H1 (cell line): ENCODE results near the gene TTC23. TPM values are rescaled to one million over a fixed set of nuclear protein-coding genes. Genes with fewer than 3 reads are reported as not detected.

Source experiments
- CTCF ChIA-PET: fragments of 300-600 bp; sonication (Branson Sonifier 250); formaldehyde crosslinking; loops from one replicate; lab custom pipeline; 2021; ENCODE audit not compliant: partially characterized antibody; lab: Charles Lee
- POLR2A ChIA-PET: fragments of 300-600 bp; sonication (Branson Sonifier 250); formaldehyde crosslinking; loops from one replicate; lab custom pipeline; 2021; ENCODE audit warnings: inconsistent platforms; ENCODE audit not compliant: partially characterized antibody; lab: Charles Lee
- DNase-seq, 2 experiments: peaks; one replicate each; pipeline versions ENCODE4 v3.0.0 to v3.0.0-alpha.2; 2010 to 2022; ENCODE audit warnings: low spot score in 2 of 2, low read depth in 1 of 2, mixed read lengths in 1 of 2
- FAIRE-seq: peaks from 2 replicates; lab custom pipeline; 2011; peaks lifted over from hg19 to GRCh38; lab: Jason Lieb, UNC
- H2AFZ ChIP-seq: 2 replicates; pipeline ENCODE4 v1.8.1; 2012; ENCODE audit warnings: low read length, inconsistent platforms
- H2AK5ac ChIP-seq: 2 replicates; pipeline ENCODE4 v1.6.1; 2013; ENCODE audit warnings: low read depth, low read length
- H2BK120ac ChIP-seq: replicated peaks from 2 replicates; pipeline ENCODE3; 2013; ENCODE audit warnings: low read depth, low read length, inconsistent platforms
- H2BK12ac ChIP-seq: 2 replicates; pipeline ENCODE4 v1.6.1; 2013; ENCODE audit warnings: low read depth, low read length
- H2BK15ac ChIP-seq: 2 replicates; pipeline ENCODE4 v1.6.1; 2013; ENCODE audit warnings: low read length
- H2BK20ac ChIP-seq: 2 replicates; pipeline ENCODE4 v1.6.1; 2013; ENCODE audit warnings: low read length
- H2BK5ac ChIP-seq: 2 replicates; pipeline ENCODE4 v1.6.1; 2013; ENCODE audit warnings: low read depth, low read length
- H3K14ac ChIP-seq: 2 replicates; pipeline ENCODE4 v1.6.1; 2013; ENCODE audit warnings: inconsistent platforms; ENCODE audit not compliant: insufficient read length
- H3K18ac ChIP-seq: 2 replicates; pipeline ENCODE4 v1.6.1; 2013; ENCODE audit warnings: low read length; ENCODE audit errors: extremely low read depth
- H3K23ac ChIP-seq: 2 replicates; pipeline ENCODE4 v1.6.1; 2013; ENCODE audit warnings: inconsistent platforms; ENCODE audit not compliant: insufficient read length
- H3K23me2 ChIP-seq: 2 replicates; pipeline ENCODE4 v1.6.1; 2013; ENCODE audit warnings: low read depth, low read length
- H3K27ac ChIP-seq: 2 replicates; pipeline ENCODE4 v1.6.1; 2011; ENCODE audit warnings: low read depth, low read length, inconsistent platforms
- H3K27me3 ChIP-seq, 4 experiments: replicated peaks in 1 of 4; 1 replicate in 1 of 4; 2 replicates in 3 of 4; pipeline versions ENCODE4 v1.6.1 to v1.8.1; 2011 to 2013; ENCODE audit warnings: low read length in 3 of 4, mild to moderate bottlenecking in 3 of 4, inconsistent platforms in 2 of 4, mixed read lengths in 2 of 4, moderate library complexity in 1 of 4; ENCODE audit not compliant: control insufficient read depth in 3 of 4, insufficient read depth in 3 of 4; ENCODE audit errors: extremely low read depth in 1 of 4
- H3K36me3 ChIP-seq, 4 experiments: 2 replicates each; pipeline versions ENCODE4 v1.6.1 to v1.8.1; 2011 to 2013; ENCODE audit warnings: mild to moderate bottlenecking in 4 of 4, low read length in 3 of 4, moderate library complexity in 2 of 4, control low read depth in 1 of 4, inconsistent platforms in 1 of 4; ENCODE audit not compliant: insufficient read depth in 4 of 4, control insufficient read depth in 2 of 4
- H3K4ac ChIP-seq: replicated peaks from 2 replicates; pipeline ENCODE3; 2013; ENCODE audit warnings: low read length, low read depth, mixed read lengths, inconsistent platforms; ENCODE audit not compliant: insufficient read length
- H3K4me1 ChIP-seq, 4 experiments: replicated peaks in 1 of 4; 1 replicate in 1 of 4; 2 replicates in 3 of 4; pipeline versions ENCODE4 v1.6.1 to v1.8.1; 2011 to 2013; ENCODE audit warnings: low read length in 3 of 4, inconsistent platforms in 2 of 4, mixed read lengths in 1 of 4; ENCODE audit not compliant: insufficient read depth in 4 of 4, control insufficient read depth in 3 of 4
- H3K4me2 ChIP-seq, 2 experiments: 2 replicates each; pipeline versions ENCODE4 v1.6.1 to v1.8.1; 2011 to 2013; ENCODE audit warnings: low read depth in 2 of 2, low read length in 2 of 2, control low read depth in 1 of 2, inconsistent platforms in 1 of 2, mild to moderate bottlenecking in 1 of 2; ENCODE audit not compliant: insufficient read depth in 1 of 2
- H3K4me3 ChIP-seq, 4 experiments: fragments of 200-600, 300-600 bp in 1 of 4; sonication (generic), shearing (Covaris generic), sonication (Bioruptor Twin) in 1 of 4; 2 replicates each; pipeline versions ENCODE4 v1.5.1 to v1.8.1; 2011 to 2016; ENCODE audit warnings: low read length in 4 of 4, low read depth in 3 of 4, control low read depth in 2 of 4, inconsistent platforms in 2 of 4, mild to moderate bottlenecking in 2 of 4, mixed read lengths in 1 of 4, moderate library complexity in 1 of 4; ENCODE audit not compliant: insufficient read depth in 2 of 4; ENCODE audit errors: extremely low read depth in 1 of 4
- H3K56ac ChIP-seq: replicated peaks from 2 replicates; pipeline ENCODE3; 2013; ENCODE audit warnings: low read depth, mild to moderate bottlenecking, mixed read lengths, low read length, inconsistent platforms; ENCODE audit not compliant: insufficient read length
- H3K79me1 ChIP-seq: 2 replicates; pipeline ENCODE4 v1.6.1; 2013; ENCODE audit warnings: low read depth, low read length, control low read depth
- H3K79me2 ChIP-seq, 2 experiments: 2 replicates each; pipeline versions ENCODE4 v1.6.1 to v1.8.1; 2012 to 2013; ENCODE audit warnings: low read length in 2 of 2, mild to moderate bottlenecking in 2 of 2, inconsistent platforms in 1 of 2; ENCODE audit not compliant: insufficient read depth in 2 of 2, control insufficient read depth in 1 of 2
- H3K9ac ChIP-seq, 4 experiments: replicated peaks in 1 of 4; 1 replicate in 1 of 4; 2 replicates in 3 of 4; pipeline versions ENCODE4 v1.6.1 to v1.8.1; 2011 to 2013; ENCODE audit warnings: low read depth in 3 of 4, low read length in 3 of 4, control low read depth in 2 of 4, mild to moderate bottlenecking in 2 of 4, moderate library complexity in 2 of 4, inconsistent platforms in 1 of 4; ENCODE audit errors: extremely low read depth in 1 of 4
- H3K9me3 ChIP-seq, 2 experiments: 2 replicates each; pipeline versions ENCODE4 v1.6.1 to v1.8.1; 2012 to 2013; ENCODE audit warnings: mild to moderate bottlenecking in 2 of 2, moderate library complexity in 2 of 2, control low read depth in 1 of 2, inconsistent platforms in 1 of 2, low read depth in 1 of 2, low read length in 1 of 2, mixed read lengths in 1 of 2; ENCODE audit not compliant: insufficient read depth in 2 of 2
- H4K20me1 ChIP-seq, 2 experiments: replicated peaks in 1 of 2; 2 replicates each; pipeline versions ENCODE3 to v1.8.1; 2011 to 2013; ENCODE audit warnings: inconsistent platforms in 2 of 2, low read length in 2 of 2, mild to moderate bottlenecking in 1 of 2; ENCODE audit not compliant: insufficient read depth in 2 of 2, control insufficient read depth in 1 of 2
- H4K5ac ChIP-seq: 2 replicates; pipeline ENCODE4 v1.6.1; 2013; ENCODE audit warnings: low read length, low read depth, mixed read lengths, inconsistent platforms; ENCODE audit not compliant: insufficient read length
- H4K8ac ChIP-seq: 2 replicates; pipeline ENCODE4 v1.8.0; 2013; ENCODE audit warnings: mild to moderate bottlenecking, moderate library complexity, low read length, inconsistent platforms; ENCODE audit not compliant: insufficient read depth; ENCODE audit errors: extremely low read depth
- H4K91ac ChIP-seq: replicated peaks from 2 replicates; pipeline ENCODE3; 2013; ENCODE audit warnings: low read length, mixed read lengths, inconsistent platforms; ENCODE audit not compliant: insufficient read length
- ASH2L ChIP-seq: fragments of 200-600, 300-600 bp; sonication (generic); IDR thresholded peaks from one replicate; pipeline ENCODE4 v1.7.1; 2017; ENCODE audit warnings: low read length
- CBX8 ChIP-seq: fragments of 300-800, 300-1000 bp; sonication (generic); IDR thresholded peaks from 2 replicates; pipeline ENCODE4 v1.7.1; 2016; ENCODE audit warnings: low read depth, low read length, borderline replicate concordance
- CEBPB ChIP-seq: IDR thresholded peaks from 2 replicates; pipeline ENCODE4 v1.6.1; 2012; ENCODE audit warnings: low read depth, low read length
- CHD2 ChIP-seq: IDR thresholded peaks from 2 replicates; pipeline ENCODE4 v1.6.1; 2012; ENCODE audit warnings: low read length, improper control_type of control experiment
- CTBP2 ChIP-seq: IDR thresholded peaks from 2 replicates; pipeline ENCODE4 v1.7.0; 2011; ENCODE audit warnings: borderline replicate concordance, mild to moderate bottlenecking, moderate library complexity, mixed read lengths, low read length; ENCODE audit not compliant: insufficient read depth, insufficient read length
- KDM1A ChIP-seq: fragments of 200-600, 300-600 bp; sonication (generic); IDR thresholded peaks from 2 replicates; pipeline ENCODE4 v1.7.1; 2016; ENCODE audit warnings: mild to moderate bottlenecking, low read length, borderline replicate concordance
- KDM4A ChIP-seq: IDR thresholded peaks from one replicate; pipeline ENCODE4 v1.7.1; 2012; ENCODE audit warnings: low read depth, mild to moderate bottlenecking, moderate library complexity, low read length, inconsistent platforms; ENCODE audit not compliant: severe bottlenecking
- KDM5A ChIP-seq: fragments of 200-600 bp; IDR thresholded peaks from 2 replicates; pipeline ENCODE4 v1.7.1; 2012; ENCODE audit warnings: mild to moderate bottlenecking, low read length, inconsistent platforms, mixed read lengths
- MAX ChIP-seq: IDR thresholded peaks from 2 replicates; pipeline ENCODE4 v1.6.1; 2012; ENCODE audit warnings: inconsistent platforms
- POLR2AphosphoS5 ChIP-seq: IDR thresholded peaks from 2 replicates; pipeline ENCODE4 v1.6.1; 2011; ENCODE audit warnings: low read depth, low read length
- RAD21 ChIP-seq, 2 experiments: IDR thresholded peaks in 1 of 2; conservative IDR thresholded peaks in 1 of 2; 2 replicates each; pipeline ENCODE4 v1.6.1; 2011; ENCODE audit warnings: low read depth in 2 of 2, low read length in 2 of 2, improper control_type of control experiment in 1 of 2, inconsistent platforms in 1 of 2, mild to moderate bottlenecking in 1 of 2, moderate library complexity in 1 of 2
- RBBP5 ChIP-seq: IDR thresholded peaks from 2 replicates; pipeline ENCODE4 v1.7.1; 2012; ENCODE audit warnings: low read depth, mild to moderate bottlenecking, inconsistent platforms, low read length, moderate library complexity, borderline replicate concordance
- WGBS, 2 experiments: shearing (Covaris generic) in 1 of 2; methylation state at CpG; one replicate each; pipeline versions ENCODE4 v1.1.6 to v1.1.7; 2013 to 2015; ENCODE audit warnings: low lambda C conversion rate in 2 of 2, mixed read lengths in 2 of 2, inconsistent platforms in 1 of 2, low coverage in 1 of 2, missing lambda C conversion rate in 1 of 2; ENCODE audit not compliant: insufficient replicate concordance in 2 of 2, insufficient coverage in 1 of 2, insufficient read length in 1 of 2; ENCODE audit errors: extremely low coverage in 1 of 2, missing lambda C conversion rate in 1 of 2; 5-methylcytosine and 5-hydroxymethylcytosine counted together
- polyA plus RNA-seq, 7 experiments: library from polyadenylated mRNA; depleted of rRNA in 3 of 7; stranded (reverse) in 5 of 7; unstranded in 2 of 7; fragments of >200 nt in 5 of 7; fragments of 200-250 nt in 2 of 7; gene quantifications; 1 replicate in 5 of 7; 2 replicates in 1 of 7; 4 replicates in 1 of 7; pipeline versions ENCODE4 v1.2.1 to v1.2.3, GENCODE V29; 2011 to 2013; ENCODE audit warnings: missing spikeins in 2 of 7, mixed read lengths in 2 of 7
- total RNA-seq: library from RNA; stranded (reverse); fragmentation: NEBNext Ultra II Directional; extraction: Animal tissue kit (Norgen Biotek cat#: 25700); gene quantifications from 2 replicates; pipeline ENCODE4 v1.2.1, GENCODE V29; 2021

TTC23 gene
- total and polyA plus RNA-seq, 2 of the 8 experiments (the other 6 are each of a cell fraction or from before 2014, with no cell fraction given), result 4.8 to 23.0 TPM

- Histone ChIP-seq H3K18ac (no peak overlapping the region), H3K4ac (no peak overlapping the region), H4K20me1 (no peaks in the 10 kb centered on the region), H2BK15ac (no peak overlapping the region), H3K9me3 (no peaks in the 10 kb centered on the region), H2BK20ac (no peak overlapping the region), H3K27me3 (no peaks in the 10 kb centered on the region), H2BK5ac (no peak overlapping the region), H2AK5ac (no peak overlapping the region), H4K5ac (no peak overlapping the region), H3K4me3 (no peak overlapping the region), H3K4me2 (no peak overlapping the region), H3K79me2 (no peaks in the 10 kb centered on the region), H3K36me3 (peaks cover 0 to 2% (median 0%) of the 10 kb centered on the region in 4 experiments; a peak in 3 of 8 replicates), H2BK120ac (no peak overlapping the region), H4K8ac (no peak overlapping the region), H2AFZ (no peak overlapping the region), H3K79me1 (no peaks in the 10 kb centered on the region), H4K91ac (no peak overlapping the region), H3K23me2 (no peaks in the 10 kb centered on the region), H3K14ac (no peak overlapping the region), H3K56ac (no peak overlapping the region), H3K4me1 (no peaks in the 10 kb centered on the region; a peak in 1 of 7 replicates), H3K27ac (no peak overlapping the region), H3K23ac (no peak overlapping the region), H2BK12ac (no peak overlapping the region), H3K9ac (no peak overlapping the region)
- no peak for DNase-seq
- CTCF ChIA-PET, result interaction anchor here (1.2 to 1.9 kb wide), 5 partner anchors 11 to 722 kb away, joined by 3 to 5 read pairs (median 4); no protein-coding TSS in a partner anchor
- no peak for FAIRE-seq
- WGBS, 2 experiments, result 81% methylated on average over 7 of the region's 7 CpGs; no CpG with 5 or more reads in 1 of the 2 experiments
- POLR2A ChIA-PET, result no interaction called here
- TF ChIP-seq POLR2AphosphoS5, result no peak
- no peak for TF ChIP-seq CEBPB
- no peak for TF ChIP-seq ASH2L
- no peak for TF ChIP-seq KDM4A
- TF ChIP-seq CBX8, result no peak
- no peak for TF ChIP-seq CTBP2
- no peak for TF ChIP-seq KDM5A
- TF ChIP-seq KDM1A, result no peak
- TF ChIP-seq CHD2, result no peak
- TF ChIP-seq RAD21 (IDR thresholded peaks at IDR 0.05 in 1 of 2, conservative IDR thresholded peaks at IDR 0.05 in 1 of 2; ENCODE audit: low read depth in 2 of 2, low read length in 2 of 2), result peak; percentile 26 to 28; a peak in 2 of 4 replicates
- TF ChIP-seq RBBP5, result no peak
- no peak for TF ChIP-seq MAX
Observed at GRCh38 chr15:99170476-99171065, 78.8 kb downstream of the TTC23 start.
